HG03378 (cell line): ENCODE results near the gene ZNF865.

Source experiments
- ATAC-seq: cut with Tn5 transposase; IDR thresholded peaks from one replicate; pipeline ENCODE4 v1.9.1; 2021; ENCODE audit warnings: mild to moderate bottlenecking, moderate library complexity; ENCODE audit not compliant: unreplicated experiment

ZNF865 gene

DNA sequence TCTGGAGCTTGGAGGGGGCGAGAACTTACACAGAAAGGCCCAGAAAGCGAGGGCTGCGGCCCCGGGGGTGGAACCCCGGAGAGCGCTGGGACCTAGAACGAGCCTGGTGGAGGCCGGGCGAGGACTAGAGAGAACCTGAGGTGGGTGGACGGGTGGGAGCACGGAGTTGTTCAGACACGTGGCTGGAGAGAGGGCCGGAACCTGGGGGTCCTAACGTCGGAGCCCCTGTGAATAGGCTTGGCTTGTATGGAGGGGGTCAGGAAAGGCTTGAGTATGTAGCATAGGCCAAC, 38.4 kb downstream of the ZNF865 start:
- ATAC-seq, result no peak

DNA sequence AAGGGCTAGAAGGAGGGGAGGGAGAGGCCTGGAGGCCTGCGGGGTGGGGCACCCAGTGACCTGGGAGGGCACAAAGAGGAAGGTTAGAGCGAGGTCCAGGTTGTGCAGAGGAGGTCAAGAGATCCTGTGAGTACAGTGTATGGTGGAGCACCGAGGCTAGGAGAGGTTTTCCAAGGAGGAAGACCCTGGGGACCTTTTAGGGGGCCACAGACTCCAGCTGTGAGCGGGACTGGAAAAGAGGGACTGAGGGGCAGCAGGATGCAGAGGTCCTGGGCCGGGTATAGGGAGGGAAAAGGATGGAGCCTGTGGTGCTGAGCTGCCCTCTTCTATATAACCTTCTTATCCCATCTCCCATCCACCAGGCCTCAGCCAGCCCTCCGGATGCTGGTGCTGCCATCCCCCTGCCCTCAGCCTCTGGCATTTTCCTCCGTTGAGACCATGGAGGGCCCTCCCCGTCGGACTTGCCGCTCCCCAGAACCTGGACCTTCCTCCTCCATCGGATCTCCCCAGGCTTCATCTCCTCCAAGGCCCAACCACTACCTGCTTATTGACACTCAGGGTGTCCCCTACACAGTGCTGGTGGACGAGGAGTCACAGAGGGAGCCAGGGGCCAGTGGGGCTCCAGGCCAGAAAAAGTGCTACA, 38.9 kb downstream of the ZNF865 start:
- no peak for ATAC-seq

DNA sequence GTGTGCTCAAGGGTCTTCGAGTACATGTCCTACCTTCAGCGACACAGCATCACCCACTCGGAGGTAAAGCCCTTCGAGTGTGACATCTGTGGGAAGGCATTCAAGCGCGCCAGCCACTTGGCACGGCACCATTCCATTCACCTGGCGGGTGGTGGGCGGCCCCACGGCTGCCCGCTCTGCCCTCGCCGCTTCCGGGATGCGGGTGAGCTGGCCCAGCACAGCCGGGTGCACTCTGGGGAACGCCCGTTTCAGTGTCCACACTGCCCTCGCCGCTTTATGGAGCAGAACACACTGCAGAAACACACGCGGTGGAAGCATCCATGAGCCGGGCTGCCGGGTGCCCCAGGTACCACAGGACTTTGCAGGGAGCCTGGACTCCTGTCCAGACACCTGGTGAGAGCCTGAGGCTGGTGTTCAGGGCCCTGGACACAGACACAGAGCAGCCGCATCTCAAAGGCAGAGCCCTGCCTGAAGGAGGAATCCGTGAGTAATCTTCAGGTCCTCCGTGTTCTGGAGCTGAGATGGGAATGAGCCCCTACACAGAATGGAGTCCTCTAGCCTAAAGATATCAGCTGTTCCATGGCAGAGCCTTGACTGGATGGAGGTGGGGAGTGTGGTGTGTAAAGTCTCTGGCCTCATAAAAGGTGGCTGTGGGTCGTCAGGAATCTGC, 39.5 kb downstream of the ZNF865 start:
- ATAC-seq, result no peak

DNA sequence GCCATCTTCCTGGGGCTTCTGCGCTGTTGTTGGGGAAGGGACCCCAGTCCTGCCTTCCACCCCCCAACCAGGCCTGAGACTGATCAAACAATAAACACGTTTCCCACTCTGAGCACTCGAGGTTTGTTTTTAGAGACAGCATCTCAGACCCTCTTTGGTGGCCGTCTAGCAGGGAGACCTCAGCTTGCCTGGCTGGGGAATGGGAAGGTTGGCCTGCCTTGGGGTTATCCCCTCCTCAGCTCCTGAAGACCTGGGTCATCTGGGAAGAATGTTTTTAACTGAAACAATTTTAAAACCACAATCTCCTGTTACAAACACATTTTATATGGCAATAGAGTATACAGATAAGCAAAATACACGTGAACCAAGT, 40.0 kb downstream of the ZNF865 start:
- ATAC-seq, result no peak

DNA sequence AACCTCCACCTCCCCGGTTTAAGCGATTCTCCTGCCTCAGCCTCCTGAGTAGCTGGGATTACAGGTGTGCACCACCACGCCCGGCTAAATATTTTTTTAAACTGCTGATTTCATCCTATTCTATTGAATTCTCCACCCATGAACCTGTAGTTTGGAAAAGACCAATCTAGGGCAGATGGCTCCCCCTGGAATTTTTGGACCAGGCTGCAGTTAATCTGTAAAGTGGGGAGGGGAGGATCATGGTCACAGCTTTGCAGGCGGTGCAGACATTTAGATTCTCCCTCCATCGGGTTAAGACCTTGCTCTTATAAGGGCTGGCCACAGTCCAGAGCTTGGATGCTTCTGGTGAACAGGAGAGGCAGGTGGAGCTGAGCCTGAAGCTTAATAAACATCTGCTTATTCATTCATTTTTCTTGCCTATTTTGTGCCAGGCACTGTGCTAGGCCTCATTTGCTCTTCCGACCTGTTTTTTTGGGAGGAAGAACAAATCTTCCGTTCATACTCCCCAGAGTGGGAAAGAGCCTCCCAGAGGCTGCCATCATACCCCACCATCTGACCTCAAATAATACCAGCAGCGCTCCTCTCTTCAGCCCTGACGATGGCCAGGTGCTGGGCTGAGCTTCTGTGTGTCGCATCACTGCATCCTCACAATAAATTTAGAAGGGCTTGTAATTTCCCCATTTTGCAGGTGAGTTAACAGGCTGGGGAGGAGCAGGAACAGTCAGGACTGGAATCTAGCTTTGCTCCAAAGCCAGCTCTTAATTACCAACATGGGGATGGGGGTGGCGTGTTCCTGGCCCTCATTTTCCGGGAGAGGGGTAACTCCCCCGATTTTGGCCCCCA, 41.7 kb downstream of the ZNF865 start:
- ATAC-seq, result no peak

DNA sequence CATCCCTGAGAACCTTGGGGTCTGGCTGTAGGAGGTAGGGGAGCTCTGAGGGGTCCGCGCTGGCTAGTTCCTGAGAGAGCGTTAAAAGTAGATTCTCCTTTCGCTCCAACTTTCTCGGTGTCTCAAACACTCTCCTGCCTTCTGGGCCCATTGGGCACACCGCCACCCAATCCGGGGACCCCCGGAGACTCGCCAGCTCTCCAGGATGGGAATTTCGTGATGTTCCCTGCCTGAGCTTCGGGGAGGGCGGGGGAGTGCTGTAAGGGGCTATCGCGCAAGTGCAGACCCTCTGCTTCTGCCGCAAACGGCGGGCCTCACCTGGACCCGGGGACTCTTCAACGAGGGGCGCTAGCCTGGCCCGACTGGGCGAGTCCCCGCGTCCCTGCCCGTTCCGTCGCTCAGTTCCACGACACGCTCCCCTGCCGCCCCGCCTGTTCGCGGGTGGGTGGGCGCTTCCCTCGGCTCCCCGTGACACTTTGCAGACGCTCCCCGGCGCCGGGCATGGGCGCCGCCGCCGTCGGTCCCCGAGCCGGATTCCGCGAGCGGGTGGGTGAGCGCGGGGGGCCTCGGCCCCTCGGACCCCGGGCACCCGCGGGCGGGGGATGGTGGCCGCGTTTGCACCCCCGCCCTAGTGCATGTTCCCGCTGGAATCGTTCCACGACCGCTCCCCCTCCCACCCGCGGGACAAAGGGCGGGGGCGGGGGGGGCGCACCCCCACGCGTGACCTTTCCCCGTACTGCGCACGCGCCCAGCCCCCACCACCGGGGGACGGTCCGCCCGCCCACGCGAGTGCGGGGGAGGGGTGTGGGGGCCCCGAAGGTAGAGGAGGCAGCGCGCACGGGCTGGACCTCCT, 42.5 kb downstream of the ZNF865 start, which contains the start of gene CCDC106:
Gene CCDC106 (plus strand): TSS at position 481 of the 853 bp plus-strand sequence. CDS start 835 bp downstream, outside the sequence.
- no peak for ATAC-seq

DNA sequence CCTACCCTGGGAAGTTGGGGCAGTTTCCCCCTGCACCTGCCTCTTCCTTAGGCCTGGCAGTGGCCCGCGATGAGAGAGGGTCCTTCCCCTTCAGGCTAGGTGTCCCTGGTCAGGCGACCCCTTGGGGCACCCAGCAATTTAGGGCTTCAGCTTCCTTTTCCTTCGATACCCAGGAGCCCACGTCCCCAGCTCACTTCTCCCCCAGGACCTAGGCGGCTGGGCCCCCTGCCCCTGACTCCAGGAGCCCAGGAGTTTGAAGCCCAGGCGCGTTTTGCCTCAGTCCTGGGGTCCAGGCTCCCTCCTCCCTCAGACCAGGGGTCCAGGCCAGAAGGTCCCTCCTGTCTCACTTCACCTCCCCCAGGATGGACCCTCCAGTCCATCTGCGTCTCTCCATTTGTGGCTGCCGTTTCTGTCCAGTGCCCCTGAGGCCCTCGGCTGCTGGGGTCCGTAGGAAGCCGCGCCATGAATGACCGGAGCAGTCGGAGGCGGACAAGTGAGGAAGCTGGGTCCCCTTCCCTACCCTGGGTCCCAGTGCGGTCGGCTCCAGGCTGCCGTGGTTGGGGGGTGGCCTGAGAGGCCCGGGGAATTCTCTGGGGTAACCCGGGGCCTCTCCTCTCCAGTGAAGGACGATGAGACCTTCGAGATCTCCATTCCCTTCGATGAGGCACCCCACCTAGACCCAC, 43.3 kb downstream of the ZNF865 start:
- ATAC-seq, result no peak

DNA sequence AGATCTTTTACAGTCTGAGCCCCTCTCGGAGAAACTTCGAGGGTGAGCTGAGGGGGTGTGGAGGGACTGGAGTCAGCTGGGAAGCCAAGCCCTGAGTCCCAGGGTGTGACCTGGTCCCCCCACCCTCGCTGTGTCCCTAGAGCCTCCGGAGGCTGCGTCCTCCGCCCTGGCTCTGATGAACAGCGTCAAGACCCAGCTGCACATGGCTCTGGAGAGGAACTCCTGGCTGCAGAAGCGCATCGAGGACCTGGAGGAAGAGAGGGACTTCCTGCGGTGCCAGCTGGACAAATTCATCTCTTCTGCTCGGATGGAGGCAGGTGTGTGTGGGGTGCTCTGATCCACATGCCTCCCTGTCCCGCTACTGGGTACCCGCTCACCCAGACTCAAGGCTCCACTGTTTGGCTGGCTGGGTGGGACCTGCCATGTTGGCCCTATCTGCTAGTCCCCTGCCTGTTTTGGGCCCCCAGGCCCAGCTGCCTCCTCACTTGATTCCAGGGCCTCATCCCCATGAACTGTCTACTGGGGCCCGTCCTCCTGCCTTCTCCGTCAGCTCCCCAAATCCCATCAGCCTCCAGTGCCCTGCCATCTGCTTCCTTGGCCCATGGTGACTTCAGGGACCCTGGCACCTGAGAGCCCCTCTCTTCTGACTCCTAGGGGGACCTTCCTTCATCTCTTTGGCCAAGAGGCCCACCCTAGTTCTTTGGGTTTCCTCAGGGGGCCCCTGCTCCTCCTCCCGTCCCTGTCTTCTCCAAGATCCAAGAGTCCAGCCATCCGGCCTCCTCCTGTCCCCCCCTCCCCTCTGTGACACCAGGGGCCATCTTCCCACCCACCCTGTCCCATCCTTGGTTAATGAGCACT, 44.0 kb downstream of the ZNF865 start:
- no peak for ATAC-seq

DNA sequence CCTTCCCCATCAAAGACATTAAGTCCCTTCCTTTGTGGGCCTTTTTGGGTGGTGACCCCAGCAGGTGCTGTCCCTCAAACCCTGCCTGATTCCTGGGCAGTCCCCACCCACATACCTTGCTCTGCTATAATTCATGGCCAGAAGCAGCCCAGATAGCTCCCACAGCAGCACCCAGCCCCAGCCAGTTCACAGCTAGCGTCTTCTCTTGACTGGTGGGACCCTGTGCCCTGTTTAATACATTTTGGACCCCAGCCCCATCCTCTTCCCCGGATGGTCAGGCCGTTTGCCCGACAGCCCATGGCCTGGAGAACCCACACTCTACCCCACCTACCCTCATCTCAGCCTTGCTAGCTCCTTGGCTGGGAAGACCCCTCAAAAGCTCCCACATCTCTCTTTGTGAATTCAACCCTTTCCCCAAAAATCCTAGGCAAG, 44.7 kb downstream of the ZNF865 start:
- no peak for ATAC-seq

DNA sequence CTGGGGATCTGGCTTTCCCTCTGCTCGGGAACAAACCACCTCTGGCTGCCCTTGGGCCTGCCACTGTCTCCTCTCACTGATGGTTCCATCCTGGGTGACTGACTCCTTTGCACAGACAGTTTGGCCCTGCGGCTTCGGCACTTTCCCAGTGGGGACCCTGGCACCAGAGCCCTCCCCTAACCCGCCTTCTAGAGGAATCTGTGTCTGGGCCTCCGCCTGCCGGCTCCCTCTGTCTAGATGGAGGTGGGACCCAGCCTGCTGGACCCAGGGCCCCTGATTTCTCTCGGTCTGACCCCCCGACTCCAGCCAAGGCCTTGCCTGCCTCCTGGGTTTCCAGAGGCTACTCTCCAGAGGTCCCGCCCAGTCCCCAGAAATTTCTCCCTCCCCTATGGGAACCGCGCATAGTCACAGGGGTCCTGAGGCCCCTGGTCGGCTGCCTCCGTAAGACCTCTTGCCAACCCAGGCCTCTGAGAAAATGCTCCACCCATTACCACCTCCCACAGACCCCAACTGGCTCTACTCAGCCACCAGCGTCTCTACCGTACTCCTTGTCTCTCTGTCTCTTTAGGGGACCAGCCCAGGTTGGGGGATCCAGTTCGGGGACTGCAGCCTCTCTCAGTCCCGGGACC, 45.3 kb downstream of the ZNF865 start:
- ATAC-seq, result no peak

DNA sequence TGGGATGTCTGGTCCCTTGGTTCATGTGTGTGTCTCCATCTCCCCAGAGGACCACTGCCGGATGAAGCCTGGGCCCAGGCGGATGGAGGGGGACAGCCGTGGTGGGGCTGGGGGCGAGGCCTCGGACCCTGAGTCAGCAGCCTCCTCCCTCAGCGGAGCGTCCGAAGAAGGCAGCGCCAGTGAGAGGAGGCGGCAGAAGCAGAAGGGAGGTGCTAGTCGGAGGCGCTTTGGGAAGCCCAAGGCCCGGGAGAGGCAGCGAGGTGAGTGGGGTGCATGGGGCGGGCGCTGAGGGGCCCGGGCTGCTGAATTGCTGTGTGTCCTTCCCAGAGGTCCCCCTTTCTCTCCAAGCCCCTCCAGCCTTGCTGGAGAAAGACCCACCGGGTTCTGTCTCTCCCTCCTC, 45.8 kb downstream of the ZNF865 start:
- ATAC-seq, result no peak

DNA sequence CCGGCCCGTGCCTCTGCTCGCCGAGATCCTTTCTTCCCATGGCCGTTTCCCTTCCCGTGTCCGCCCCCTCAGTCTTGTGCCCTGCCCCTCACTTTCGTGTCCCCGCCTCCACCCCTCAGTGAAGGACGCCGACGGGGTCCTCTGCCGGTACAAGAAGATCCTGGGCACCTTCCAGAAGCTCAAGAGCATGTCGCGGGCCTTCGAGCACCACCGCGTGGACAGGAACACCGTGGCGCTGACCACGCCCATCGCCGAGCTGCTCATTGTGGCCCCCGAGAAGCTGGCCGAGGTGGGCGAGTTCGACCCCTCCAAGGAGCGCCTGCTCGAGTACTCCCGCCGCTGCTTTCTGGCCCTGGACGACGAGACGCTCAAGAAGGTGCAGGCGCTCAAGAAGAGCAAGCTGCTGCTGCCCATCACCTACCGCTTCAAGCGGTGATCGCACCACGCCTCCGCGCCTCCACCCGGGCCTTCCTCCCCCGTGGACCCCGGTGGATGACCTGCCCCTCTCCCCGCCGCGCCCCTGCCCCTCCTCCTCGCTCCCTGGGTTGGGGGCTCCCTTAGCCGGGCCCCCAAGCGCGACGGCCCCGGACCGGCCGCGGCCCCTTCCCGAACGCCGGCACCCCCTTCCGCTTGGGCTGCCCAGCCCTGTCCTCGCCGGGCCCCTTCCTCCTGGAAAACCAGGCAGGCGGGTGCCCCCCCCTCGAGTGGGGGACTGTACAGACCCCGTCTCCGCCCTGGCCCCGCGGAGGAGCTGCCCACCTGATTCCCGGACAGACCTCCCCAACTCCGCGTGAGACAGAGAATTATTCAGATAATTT, 47.1 kb downstream of the ZNF865 start:
- no peak for ATAC-seq

DNA sequence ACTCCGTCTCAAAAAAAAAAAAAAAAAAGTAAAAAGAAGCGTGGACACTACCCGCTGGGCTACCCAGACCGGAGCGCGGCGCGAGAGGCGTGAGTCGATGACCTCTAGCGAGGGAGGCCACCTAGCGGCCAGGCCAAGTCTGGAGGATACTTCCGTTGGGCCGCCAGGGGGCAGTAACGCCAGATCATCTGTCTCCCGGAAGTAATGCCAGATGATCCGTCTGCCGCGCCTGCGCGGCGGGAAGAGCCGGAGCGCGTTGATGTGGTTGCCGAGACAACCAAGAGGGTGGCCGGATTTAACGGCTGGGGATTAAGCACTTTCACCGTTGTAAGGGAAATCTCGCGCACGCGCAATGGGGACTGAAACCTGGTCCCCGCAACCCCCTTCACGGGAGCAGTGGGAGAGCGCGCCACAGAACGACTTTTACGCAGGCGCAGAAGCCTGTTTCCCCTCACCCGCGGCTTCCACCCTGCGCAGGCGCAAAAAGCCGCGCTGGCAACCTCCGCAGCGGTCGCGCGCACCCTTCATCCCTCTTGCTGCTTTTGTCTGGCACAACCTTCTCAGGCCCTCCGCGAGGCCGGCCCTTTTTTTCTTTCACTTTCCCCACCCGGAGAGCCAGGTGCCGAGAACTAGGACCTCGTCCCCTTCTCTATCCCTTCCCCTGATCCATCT, 48.3 kb downstream of the ZNF865 start:
- ATAC-seq, result peak; percentile 46

DNA sequence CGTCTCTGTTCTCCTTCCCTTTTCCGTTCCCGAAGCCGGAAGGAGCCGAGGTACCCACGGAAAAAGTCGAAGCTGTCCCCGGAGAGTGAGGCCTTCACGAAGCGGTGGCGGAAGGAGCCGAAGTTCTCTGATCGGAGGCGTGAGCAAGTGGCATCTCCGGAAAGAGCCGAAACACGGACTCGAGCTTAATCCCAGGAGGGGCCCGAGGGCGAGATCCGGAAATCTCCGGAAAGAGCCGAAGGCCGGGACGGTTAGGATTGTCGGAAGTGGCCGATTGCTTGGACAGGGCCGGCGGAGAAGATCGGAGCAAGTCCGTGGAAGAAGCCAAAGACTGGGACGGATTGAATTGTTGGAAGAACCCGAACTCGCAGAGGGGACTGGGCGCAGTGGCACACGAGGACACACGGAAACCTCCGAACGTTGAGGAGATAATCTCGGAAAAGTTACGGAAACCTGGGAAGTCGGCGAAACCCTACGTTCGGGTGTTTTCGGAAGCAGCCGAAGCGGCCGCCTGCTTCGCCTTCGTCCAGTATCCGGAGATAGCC, 48.9 kb downstream of the ZNF865 start:
- peak; percentile 56 for ATAC-seq

DNA sequence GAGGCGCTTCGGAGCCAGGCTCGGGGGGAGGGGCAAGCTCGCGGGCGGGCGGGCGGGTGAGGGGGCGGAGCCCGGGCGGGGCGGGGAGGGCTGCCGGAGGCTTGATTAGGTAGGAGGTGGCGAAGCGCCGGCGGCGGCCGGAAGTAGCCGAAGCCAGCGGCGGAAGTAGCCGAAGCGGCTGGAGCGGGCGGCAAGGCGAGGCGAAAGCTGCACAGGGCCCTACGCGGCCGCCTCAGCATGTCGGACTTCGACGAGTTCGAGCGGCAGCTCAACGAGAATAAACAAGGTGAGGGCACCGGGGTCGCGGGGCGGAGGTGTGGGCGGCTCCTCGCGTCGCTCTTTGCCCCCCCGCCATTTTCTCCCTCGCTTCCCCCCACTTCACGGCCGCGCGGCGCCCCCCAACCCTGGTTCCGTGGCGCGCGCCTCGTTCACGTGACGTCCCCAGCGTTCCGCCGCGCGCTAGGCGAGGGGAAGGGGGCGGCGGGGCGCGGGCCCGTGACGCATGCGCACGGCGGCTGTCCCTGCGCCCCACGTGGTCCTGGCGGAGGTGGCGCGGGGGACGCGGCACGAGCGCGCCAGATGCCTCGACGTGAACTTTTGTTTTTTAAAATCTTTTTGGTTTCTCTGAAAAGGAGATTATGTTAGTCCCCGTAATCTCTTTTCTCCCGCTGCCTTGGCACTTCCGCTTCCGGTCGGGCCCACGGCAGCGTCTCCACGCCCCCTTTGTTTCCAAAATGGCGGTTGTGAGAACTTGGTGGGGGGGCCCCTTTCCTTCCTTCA, 49.6 kb downstream of the ZNF865 start, which contains the start of gene U2AF2:
Gene U2AF2 (plus strand): TSS at position 168 of the 780 bp plus-strand sequence. CDS start 70 bp downstream, at position 238.
- ATAC-seq, result peak; percentile 27

DNA sequence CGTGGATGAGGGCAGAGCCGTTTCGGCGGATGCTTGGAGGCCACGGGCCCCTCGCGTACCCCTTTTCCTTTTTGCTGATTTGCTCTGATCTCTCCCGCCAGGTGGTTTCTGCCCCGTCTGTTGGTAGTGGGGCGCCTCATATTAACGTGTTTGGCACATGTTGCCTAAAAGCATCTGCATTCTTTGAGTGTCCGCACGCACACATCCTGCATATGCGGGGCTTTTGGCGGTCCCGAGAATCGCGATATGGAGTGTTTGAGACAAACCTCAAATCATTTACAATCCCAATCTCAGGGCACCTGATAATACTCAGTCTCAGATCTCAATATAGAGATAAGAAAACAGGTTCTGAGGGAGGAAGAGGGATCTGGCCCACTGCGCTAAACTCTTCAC, 50.2 kb downstream of the ZNF865 start:
- ATAC-seq, result no peak

DNA sequence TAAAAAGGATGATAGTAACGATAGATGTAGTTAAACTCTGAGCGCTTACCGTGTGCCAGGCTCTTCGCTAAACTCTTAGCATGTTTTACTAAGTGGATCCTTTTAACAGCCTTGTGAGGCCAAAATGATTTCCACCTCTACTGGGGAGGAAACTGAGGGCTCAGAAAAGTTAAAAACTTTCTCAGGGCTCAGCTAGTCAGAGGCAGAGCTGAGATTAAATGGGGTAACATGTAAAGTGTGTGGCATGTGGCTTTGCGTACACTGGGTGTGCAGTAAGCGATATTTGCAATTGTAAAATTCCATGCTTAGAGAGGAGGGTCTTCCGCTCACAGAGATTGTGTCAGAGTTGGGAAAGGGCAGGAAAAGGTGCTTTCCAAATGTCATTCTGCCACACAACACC, 51.1 kb downstream of the ZNF865 start:
- ATAC-seq, result no peak
